OCI-LY3 (cell line): ENCODE results near the gene CEBPB.

Experiments
- EZH2phosphoT487 ChIP-seq: fragments of 200-600 bp; shearing (Covaris generic); IDR thresholded peaks from 2 replicates; pipeline ENCODE4 v1.6.1; 2018; ENCODE audit warnings: antibody characterized with exemption, mixed run types, low read depth
- TF ChIP-seq, protein P1 (sequence below): fragments of 200-600, 300-600 bp; sonication (generic); IDR thresholded peaks from 2 replicates; pipeline ENCODE4 v1.5.1; 2014; ENCODE audit warnings: antibody characterized with exemption, low read length, low read depth

DNA sequence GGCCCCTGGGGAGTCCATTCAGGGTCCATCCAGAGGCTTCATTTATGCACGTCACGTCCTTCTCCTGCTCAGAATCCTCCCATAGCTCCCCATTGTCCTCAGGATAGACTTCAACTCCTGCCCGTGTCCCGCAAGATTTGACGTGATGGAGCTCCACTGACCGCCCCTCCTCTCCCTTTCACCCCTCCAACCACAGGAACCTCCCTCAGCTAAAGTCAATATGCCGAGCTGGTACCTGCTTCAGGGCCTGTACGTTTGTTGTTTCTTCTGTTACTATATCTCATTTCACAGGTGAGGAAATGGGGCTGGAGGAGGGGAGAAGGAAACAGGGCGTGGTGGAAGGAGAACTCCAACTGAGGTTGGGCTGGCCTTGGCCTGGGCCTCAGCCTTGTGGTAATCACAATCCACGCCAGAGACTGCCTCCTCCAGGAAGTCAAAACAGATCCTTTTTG is 38.6 kb downstream of the CEBPB start:
- TF ChIP-seq, protein P1, sequence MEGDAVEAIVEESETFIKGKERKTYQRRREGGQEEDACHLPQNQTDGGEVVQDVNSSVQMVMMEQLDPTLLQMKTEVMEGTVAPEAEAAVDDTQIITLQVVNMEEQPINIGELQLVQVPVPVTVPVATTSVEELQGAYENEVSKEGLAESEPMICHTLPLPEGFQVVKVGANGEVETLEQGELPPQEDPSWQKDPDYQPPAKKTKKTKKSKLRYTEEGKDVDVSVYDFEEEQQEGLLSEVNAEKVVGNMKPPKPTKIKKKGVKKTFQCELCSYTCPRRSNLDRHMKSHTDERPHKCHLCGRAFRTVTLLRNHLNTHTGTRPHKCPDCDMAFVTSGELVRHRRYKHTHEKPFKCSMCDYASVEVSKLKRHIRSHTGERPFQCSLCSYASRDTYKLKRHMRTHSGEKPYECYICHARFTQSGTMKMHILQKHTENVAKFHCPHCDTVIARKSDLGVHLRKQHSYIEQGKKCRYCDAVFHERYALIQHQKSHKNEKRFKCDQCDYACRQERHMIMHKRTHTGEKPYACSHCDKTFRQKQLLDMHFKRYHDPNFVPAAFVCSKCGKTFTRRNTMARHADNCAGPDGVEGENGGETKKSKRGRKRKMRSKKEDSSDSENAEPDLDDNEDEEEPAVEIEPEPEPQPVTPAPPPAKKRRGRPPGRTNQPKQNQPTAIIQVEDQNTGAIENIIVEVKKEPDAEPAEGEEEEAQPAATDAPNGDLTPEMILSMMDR: no peak
- TF ChIP-seq EZH2phosphoT487: no peak
